H1 (cell line): ENCODE results near the gene SRRM3. TPM values are rescaled to one million over a fixed set of nuclear protein-coding genes. Genes with fewer than 3 reads are reported as not detected.

Source experiments
- CTCF ChIA-PET: fragments of 300-600 bp; sonication (Branson Sonifier 250); formaldehyde crosslinking; loops from one replicate; lab custom pipeline; 2021; ENCODE audit not compliant: partially characterized antibody; lab: Charles Lee
- POLR2A ChIA-PET: fragments of 300-600 bp; sonication (Branson Sonifier 250); formaldehyde crosslinking; loops from one replicate; lab custom pipeline; 2021; ENCODE audit warnings: inconsistent platforms; ENCODE audit not compliant: partially characterized antibody; lab: Charles Lee
- DNase-seq, 2 experiments: peaks; one replicate each; pipeline versions ENCODE4 v3.0.0 to v3.0.0-alpha.2; 2010 to 2022; ENCODE audit warnings: low spot score in 2 of 2, low read depth in 1 of 2, mixed read lengths in 1 of 2
- FAIRE-seq: peaks from 2 replicates; lab custom pipeline; 2011; peaks lifted over from hg19 to GRCh38; lab: Jason Lieb, UNC
- H2AFZ ChIP-seq: 2 replicates; pipeline ENCODE4 v1.8.1; 2012; ENCODE audit warnings: low read length, inconsistent platforms
- H2AK5ac ChIP-seq: 2 replicates; pipeline ENCODE4 v1.6.1; 2013; ENCODE audit warnings: low read depth, low read length
- H2BK120ac ChIP-seq: replicated peaks from 2 replicates; pipeline ENCODE3; 2013; ENCODE audit warnings: low read depth, low read length, inconsistent platforms
- H2BK12ac ChIP-seq: 2 replicates; pipeline ENCODE4 v1.6.1; 2013; ENCODE audit warnings: low read depth, low read length
- H2BK15ac ChIP-seq: 2 replicates; pipeline ENCODE4 v1.6.1; 2013; ENCODE audit warnings: low read length
- H2BK20ac ChIP-seq: 2 replicates; pipeline ENCODE4 v1.6.1; 2013; ENCODE audit warnings: low read length
- H2BK5ac ChIP-seq: 2 replicates; pipeline ENCODE4 v1.6.1; 2013; ENCODE audit warnings: low read depth, low read length
- H3K14ac ChIP-seq: 2 replicates; pipeline ENCODE4 v1.6.1; 2013; ENCODE audit warnings: inconsistent platforms; ENCODE audit not compliant: insufficient read length
- H3K18ac ChIP-seq: 2 replicates; pipeline ENCODE4 v1.6.1; 2013; ENCODE audit warnings: low read length; ENCODE audit errors: extremely low read depth
- H3K23ac ChIP-seq: 2 replicates; pipeline ENCODE4 v1.6.1; 2013; ENCODE audit warnings: inconsistent platforms; ENCODE audit not compliant: insufficient read length
- H3K23me2 ChIP-seq: 2 replicates; pipeline ENCODE4 v1.6.1; 2013; ENCODE audit warnings: low read depth, low read length
- H3K27ac ChIP-seq: 2 replicates; pipeline ENCODE4 v1.6.1; 2011; ENCODE audit warnings: low read depth, low read length, inconsistent platforms
- H3K27me3 ChIP-seq, 4 experiments: replicated peaks in 1 of 4; 1 replicate in 1 of 4; 2 replicates in 3 of 4; pipeline versions ENCODE4 v1.6.1 to v1.8.1; 2011 to 2013; ENCODE audit warnings: low read length in 3 of 4, mild to moderate bottlenecking in 3 of 4, inconsistent platforms in 2 of 4, mixed read lengths in 2 of 4, moderate library complexity in 1 of 4; ENCODE audit not compliant: control insufficient read depth in 3 of 4, insufficient read depth in 3 of 4; ENCODE audit errors: extremely low read depth in 1 of 4
- H3K36me3 ChIP-seq, 4 experiments: 2 replicates each; pipeline versions ENCODE4 v1.6.1 to v1.8.1; 2011 to 2013; ENCODE audit warnings: mild to moderate bottlenecking in 4 of 4, low read length in 3 of 4, moderate library complexity in 2 of 4, control low read depth in 1 of 4, inconsistent platforms in 1 of 4; ENCODE audit not compliant: insufficient read depth in 4 of 4, control insufficient read depth in 2 of 4
- H3K4ac ChIP-seq: replicated peaks from 2 replicates; pipeline ENCODE3; 2013; ENCODE audit warnings: low read length, low read depth, mixed read lengths, inconsistent platforms; ENCODE audit not compliant: insufficient read length
- H3K4me1 ChIP-seq, 4 experiments: replicated peaks in 1 of 4; 1 replicate in 1 of 4; 2 replicates in 3 of 4; pipeline versions ENCODE4 v1.6.1 to v1.8.1; 2011 to 2013; ENCODE audit warnings: low read length in 3 of 4, inconsistent platforms in 2 of 4, mixed read lengths in 1 of 4; ENCODE audit not compliant: insufficient read depth in 4 of 4, control insufficient read depth in 3 of 4
- H3K4me2 ChIP-seq, 2 experiments: 2 replicates each; pipeline versions ENCODE4 v1.6.1 to v1.8.1; 2011 to 2013; ENCODE audit warnings: low read depth in 2 of 2, low read length in 2 of 2, control low read depth in 1 of 2, inconsistent platforms in 1 of 2, mild to moderate bottlenecking in 1 of 2; ENCODE audit not compliant: insufficient read depth in 1 of 2
- H3K4me3 ChIP-seq, 4 experiments: fragments of 200-600, 300-600 bp in 1 of 4; sonication (generic), shearing (Covaris generic), sonication (Bioruptor Twin) in 1 of 4; 2 replicates each; pipeline versions ENCODE4 v1.5.1 to v1.8.1; 2011 to 2016; ENCODE audit warnings: low read length in 4 of 4, low read depth in 3 of 4, control low read depth in 2 of 4, inconsistent platforms in 2 of 4, mild to moderate bottlenecking in 2 of 4, mixed read lengths in 1 of 4, moderate library complexity in 1 of 4; ENCODE audit not compliant: insufficient read depth in 2 of 4; ENCODE audit errors: extremely low read depth in 1 of 4
- H3K56ac ChIP-seq: replicated peaks from 2 replicates; pipeline ENCODE3; 2013; ENCODE audit warnings: low read depth, mild to moderate bottlenecking, mixed read lengths, low read length, inconsistent platforms; ENCODE audit not compliant: insufficient read length
- H3K79me1 ChIP-seq: 2 replicates; pipeline ENCODE4 v1.6.1; 2013; ENCODE audit warnings: low read depth, low read length, control low read depth
- H3K79me2 ChIP-seq, 2 experiments: 2 replicates each; pipeline versions ENCODE4 v1.6.1 to v1.8.1; 2012 to 2013; ENCODE audit warnings: low read length in 2 of 2, mild to moderate bottlenecking in 2 of 2, inconsistent platforms in 1 of 2; ENCODE audit not compliant: insufficient read depth in 2 of 2, control insufficient read depth in 1 of 2
- H3K9ac ChIP-seq, 4 experiments: replicated peaks in 1 of 4; 1 replicate in 1 of 4; 2 replicates in 3 of 4; pipeline versions ENCODE4 v1.6.1 to v1.8.1; 2011 to 2013; ENCODE audit warnings: low read depth in 3 of 4, low read length in 3 of 4, control low read depth in 2 of 4, mild to moderate bottlenecking in 2 of 4, moderate library complexity in 2 of 4, inconsistent platforms in 1 of 4; ENCODE audit errors: extremely low read depth in 1 of 4
- H3K9me3 ChIP-seq, 2 experiments: 2 replicates each; pipeline versions ENCODE4 v1.6.1 to v1.8.1; 2012 to 2013; ENCODE audit warnings: mild to moderate bottlenecking in 2 of 2, moderate library complexity in 2 of 2, control low read depth in 1 of 2, inconsistent platforms in 1 of 2, low read depth in 1 of 2, low read length in 1 of 2, mixed read lengths in 1 of 2; ENCODE audit not compliant: insufficient read depth in 2 of 2
- H4K20me1 ChIP-seq, 2 experiments: replicated peaks in 1 of 2; 2 replicates each; pipeline versions ENCODE3 to v1.8.1; 2011 to 2013; ENCODE audit warnings: inconsistent platforms in 2 of 2, low read length in 2 of 2, mild to moderate bottlenecking in 1 of 2; ENCODE audit not compliant: insufficient read depth in 2 of 2, control insufficient read depth in 1 of 2
- H4K5ac ChIP-seq: 2 replicates; pipeline ENCODE4 v1.6.1; 2013; ENCODE audit warnings: low read length, low read depth, mixed read lengths, inconsistent platforms; ENCODE audit not compliant: insufficient read length
- H4K8ac ChIP-seq: 2 replicates; pipeline ENCODE4 v1.8.0; 2013; ENCODE audit warnings: mild to moderate bottlenecking, moderate library complexity, low read length, inconsistent platforms; ENCODE audit not compliant: insufficient read depth; ENCODE audit errors: extremely low read depth
- H4K91ac ChIP-seq: replicated peaks from 2 replicates; pipeline ENCODE3; 2013; ENCODE audit warnings: low read length, mixed read lengths, inconsistent platforms; ENCODE audit not compliant: insufficient read length
- ASH2L ChIP-seq: fragments of 200-600, 300-600 bp; sonication (generic); IDR thresholded peaks from one replicate; pipeline ENCODE4 v1.7.1; 2017; ENCODE audit warnings: low read length
- JUN ChIP-seq: IDR thresholded peaks from 2 replicates; pipeline ENCODE4 v1.6.1; 2011; ENCODE audit warnings: low read depth, mild to moderate bottlenecking, improper control_type of control experiment, low read length
- POLR2AphosphoS5 ChIP-seq: IDR thresholded peaks from 2 replicates; pipeline ENCODE4 v1.6.1; 2011; ENCODE audit warnings: low read depth, low read length
- WGBS, 2 experiments: shearing (Covaris generic) in 1 of 2; methylation state at CpG; one replicate each; pipeline versions ENCODE4 v1.1.6 to v1.1.7; 2013 to 2015; ENCODE audit warnings: low lambda C conversion rate in 2 of 2, mixed read lengths in 2 of 2, inconsistent platforms in 1 of 2, low coverage in 1 of 2, missing lambda C conversion rate in 1 of 2; ENCODE audit not compliant: insufficient replicate concordance in 2 of 2, insufficient coverage in 1 of 2, insufficient read length in 1 of 2; ENCODE audit errors: extremely low coverage in 1 of 2, missing lambda C conversion rate in 1 of 2; 5-methylcytosine and 5-hydroxymethylcytosine counted together
- polyA plus RNA-seq, 7 experiments: library from polyadenylated mRNA; depleted of rRNA in 3 of 7; stranded (reverse) in 5 of 7; unstranded in 2 of 7; fragments of >200 nt in 5 of 7; fragments of 200-250 nt in 2 of 7; gene quantifications; 1 replicate in 5 of 7; 2 replicates in 1 of 7; 4 replicates in 1 of 7; pipeline versions ENCODE4 v1.2.1 to v1.2.3, GENCODE V29; 2011 to 2013; ENCODE audit warnings: missing spikeins in 2 of 7, mixed read lengths in 2 of 7
- total RNA-seq: library from RNA; stranded (reverse); fragmentation: NEBNext Ultra II Directional; extraction: Animal tissue kit (Norgen Biotek cat#: 25700); gene quantifications from 2 replicates; pipeline ENCODE4 v1.2.1, GENCODE V29; 2021

Gene SRRM3
- total and polyA plus RNA-seq, 2 of the 8 experiments (the other 6 are each of a cell fraction or from before 2014, with no cell fraction given): 10.4 to 17.4 TPM

DNA sequence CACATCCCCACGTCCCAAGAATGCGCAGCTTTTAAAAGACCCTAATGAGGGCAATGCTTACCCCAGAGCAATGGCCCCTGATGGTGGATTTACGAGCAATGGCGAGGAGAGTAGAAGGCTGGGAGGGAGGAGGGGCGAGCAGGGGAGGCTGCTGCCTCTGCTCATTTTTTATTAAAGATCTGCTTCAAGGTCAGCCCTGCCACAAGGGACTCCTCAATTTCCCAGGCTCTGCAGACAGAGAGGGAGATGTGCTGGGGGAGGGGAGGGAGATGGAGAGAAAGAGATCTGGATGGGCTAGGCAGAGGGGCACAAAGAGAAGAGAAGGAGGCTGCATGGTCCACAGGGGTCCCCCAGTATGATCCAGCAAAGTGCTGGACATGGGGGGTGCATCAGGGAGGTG is 7.8 kb upstream of the SRRM3 start:
- Histone ChIP-seq H2BK120ac (no peak overlapping the region), H2BK5ac (peak overlapping the region; percentile 66; the same call in 1 of the 2 replicates), H3K9me3 (0 out of 4 replicates have a peak, but pooled peaks cover 0 to 5% of the 10 kb centered on the region in 2 experiments), H3K4me3 (no peak overlapping the region), H3K9ac (no peak overlapping the region), H3K27ac (no peak overlapping the region), H3K14ac (no peak overlapping the region), H2BK12ac (peak overlapping the region; percentile 97; the same call in 1 of the 2 replicates), H3K27me3 (no peaks in the 10 kb centered on the region), H3K23me2 (no peaks in the 10 kb centered on the region), H2AK5ac (no peak overlapping the region), H3K79me2 (no peaks in the 10 kb centered on the region), H3K23ac (no peak overlapping the region), H3K4ac (no peak overlapping the region), H3K4me2 (peak overlapping the region in 1 of 2 experiments; percentile 8; a peak in 1 of 4 replicates), H4K5ac (no peak overlapping the region), H3K18ac (peak overlapping the region; percentile 71), H3K36me3 (no peaks in the 10 kb centered on the region), H2BK20ac (peak overlapping the region; percentile 75; the same call in 1 of the 2 replicates), H2AFZ (peak overlapping the region; percentile 77; the same call in 1 of the 2 replicates), H3K56ac (no peak overlapping the region), H4K20me1 (no peaks in the 10 kb centered on the region), H4K8ac (peak overlapping the region; percentile 73; the same call in 1 of the 2 replicates), H3K4me1 (peaks cover 0 to 14% (median 8%) of the 10 kb centered on the region in 4 experiments; a peak in 6 of 7 replicates), H4K91ac (no peak overlapping the region), H2BK15ac (no peak overlapping the region), H3K79me1 (no peaks in the 10 kb centered on the region)
- DNase-seq (no peak), FAIRE-seq (no peak)
- ChIA-PET CTCF (interaction anchor here (1.2 to 17.7 kb wide), 8 partner anchors 8 to 118 kb away, joined by 3 to 155 read pairs (median 5); partner anchors contain the start of gene SRRM3), POLR2A (interaction anchor here (1.0 to 2.0 kb wide), 5 partner anchors 16 to 89 kb away, joined by 4 to 7 read pairs (median 4); no protein-coding TSS in a partner anchor)
- WGBS, 2 experiments: 76% methylated on average over 5 of the region's 5 CpGs; no CpG with 5 or more reads in 1 of the 2 experiments
- TF ChIP-seq ASH2L: peak; percentile 26
- no peak for TF ChIP-seq JUN
- no peak for TF ChIP-seq POLR2AphosphoS5
- TF ChIP-seq, all 59 proteins: peak for 1
